ENCODE results near the gene TSPAN5.

Gene TSPAN5

GRCh38 chr4:98643755-98644154, 14.7 kb downstream of the TSPAN5 start:
- no peak for DNase-seq (ENCODE audit: low read depth)

GRCh38 chr4:98642991-98643426, 15.4 kb downstream of the TSPAN5 start:
- DNase-seq (ENCODE audit: low read depth): no peak

GRCh38 chr4:98641906-98642668, 16.3 kb downstream of the TSPAN5 start:
- no peak for DNase-seq (ENCODE audit: low read depth)

- DNase-seq (ENCODE audit: low read depth): no peak
These were observed 17.0 kb downstream of the TSPAN5 start for GRCh38 chr4:98641376-98641775.

GRCh38 chr4:98639523-98639922, 18.9 kb downstream of the TSPAN5 start:
- DNase-seq (ENCODE audit: low read depth): no peak

GRCh38 chr4:98639108-98639507, 19.3 kb downstream of the TSPAN5 start:
- no peak for DNase-seq (ENCODE audit: low read depth)

GRCh38 chr4:98638661-98639060, 19.8 kb downstream of the TSPAN5 start:
- no peak for DNase-seq (ENCODE audit: low read depth)

GRCh38 chr4:98634061-98634460, 24.4 kb downstream of the TSPAN5 start:
- DNase-seq (ENCODE audit: low read depth): no peak

- no peak for DNase-seq (ENCODE audit: low read depth)
These were observed 25.3 kb downstream of the TSPAN5 start for GRCh38 chr4:98633159-98633558.

GRCh38 chr4:98632258-98632657, 26.2 kb downstream of the TSPAN5 start:
- DNase-seq (ENCODE audit: low read depth): no peak

- DNase-seq (ENCODE audit: low read depth): no peak
These were observed 26.9 kb downstream of the TSPAN5 start for GRCh38 chr4:98631506-98631905.

- DNase-seq (ENCODE audit: low read depth): no peak
These were observed 27.5 kb downstream of the TSPAN5 start for GRCh38 chr4:98630737-98631454.

- no peak for DNase-seq (ENCODE audit: low read depth)
These were observed 30.7 kb downstream of the TSPAN5 start for GRCh38 chr4:98627531-98628257.

- DNase-seq (ENCODE audit: low read depth): no peak
These were observed 32.1 kb downstream of the TSPAN5 start for GRCh38 chr4:98626350-98626749.

- DNase-seq (ENCODE audit: low read depth): no peak
These were observed 32.5 kb downstream of the TSPAN5 start for GRCh38 chr4:98625920-98626319.

GRCh38 chr4:98625399-98625798, 33.0 kb downstream of the TSPAN5 start:
- no peak for DNase-seq (ENCODE audit: low read depth)

GRCh38 chr4:98624642-98625041, 33.8 kb downstream of the TSPAN5 start:
- DNase-seq (ENCODE audit: low read depth): no peak

GRCh38 chr4:98624144-98624543, 34.3 kb downstream of the TSPAN5 start:
- DNase-seq (ENCODE audit: low read depth): no peak

- no peak for DNase-seq (ENCODE audit: low read depth)
These were observed 35.1 kb downstream of the TSPAN5 start for GRCh38 chr4:98623126-98623802.

GRCh38 chr4:98620087-98620784, 38.2 kb downstream of the TSPAN5 start:
- no peak for DNase-seq (ENCODE audit: low read depth)

GRCh38 chr4:98619180-98619579, 39.2 kb downstream of the TSPAN5 start:
- DNase-seq (ENCODE audit: low read depth): no peak

GRCh38 chr4:98618680-98619079, 39.7 kb downstream of the TSPAN5 start:
- DNase-seq (ENCODE audit: low read depth): no peak

Data from T-helper 22 cell (primary cell).